HG03432 (cell line): Measurements from ENCODE around the gene CTXN2.

Experiments used
- ATAC-seq: cut with Tn5 transposase; IDR thresholded peaks from one replicate; pipeline ENCODE4 v1.9.1; 2021; ENCODE audit warnings: mild to moderate bottlenecking, moderate library complexity; ENCODE audit not compliant: unreplicated experiment

Gene CTXN2

GRCh38 chr15:48221885-48222284, 30.4 kb downstream of the CTXN2 start:
- ATAC-seq, result no peak

- ATAC-seq, result no peak
These were observed 31.2 kb downstream of the CTXN2 start for GRCh38 chr15:48222627-48223026.

GRCh38 chr15:48225771-48226170, 34.3 kb downstream of the CTXN2 start:
- ATAC-seq, result no peak

GRCh38 chr15:48230498-48230897, 39.0 kb downstream of the CTXN2 start:
- ATAC-seq, result no peak

- ATAC-seq, result no peak
These were observed 41.8 kb downstream of the CTXN2 start for GRCh38 chr15:48233246-48233645.

GRCh38 chr15:48239334-48239733, 47.9 kb downstream of the CTXN2 start:
- ATAC-seq, result no peak

- ATAC-seq, result no peak
These were observed 50.5 kb downstream of the CTXN2 start for GRCh38 chr15:48242015-48242414.

GRCh38 chr15:48242535-48242934, 51.1 kb downstream of the CTXN2 start:
- ATAC-seq, result no peak

GRCh38 chr15:48244921-48245320, 53.5 kb downstream of the CTXN2 start:
- no peak for ATAC-seq

GRCh38 chr15:48248414-48248813, 56.9 kb downstream of the CTXN2 start:
- no peak for ATAC-seq

- ATAC-seq, result peak; percentile 60
These were observed 59.2 kb downstream of the CTXN2 start for GRCh38 chr15:48250640-48251076.

GRCh38 chr15:48253172-48253571, 61.7 kb downstream of the CTXN2 start:
- ATAC-seq, result no peak
